Measurements from ENCODE around the gene ALPK1.
A peak's percentile ranks its signal among the peaks of the same experiment; 100 is the strongest.
"Not testable (repeated sequence)": the region's sequence is repeated elsewhere in the genome, so short reads cannot be mapped to it uniquely, and the experiment has no call there.

The ALPK1 gene

GRCh38 chr4:112279025-112279881 lies 17.9 kb upstream of the ALPK1 start:
- peak overlapping the region; percentile 90 for H3K4me3 Mint-ChIP-seq
- H3K27me3 Mint-ChIP-seq = no peaks in the 10 kb centered on the region
- ATAC-seq (ENCODE audit: low read depth) = peak; percentile 88
- peaks cover 25% of the 10 kb centered on the region for H3K36me3 Mint-ChIP-seq
- peak overlapping the region; percentile 80 for H3K27ac Mint-ChIP-seq
- DNase-seq (ENCODE audit: low spot score in 2 of 2) = peak in 1 of 2 donors; percentile 36
- peaks cover 42% of the 10 kb centered on the region for H3K4me1 Mint-ChIP-seq
- no peaks in the 10 kb centered on the region for H3K9me3 Mint-ChIP-seq

GRCh38 chr4:112279882-112280315 lies 17.3 kb upstream of the ALPK1 start:
- no peak for DNase-seq (ENCODE audit: low spot score in 2 of 2)
- Mint-ChIP-seq H3K4me1 (peaks cover 42% of the 10 kb centered on the region), H3K27me3 (no peaks in the 10 kb centered on the region), H3K4me3 (peak overlapping the region; percentile 90), H3K36me3 (peaks cover 25% of the 10 kb centered on the region), H3K9me3 (no peaks in the 10 kb centered on the region), H3K27ac (peak overlapping the region; percentile 80)
- ATAC-seq (ENCODE audit: low read depth) = no peak

GRCh38 chr4:112280386-112281056 lies 16.6 kb upstream of the ALPK1 start:
- H3K27ac Mint-ChIP-seq = peak overlapping the region; percentile 87
- ATAC-seq (ENCODE audit: low read depth) (no peak), DNase-seq (ENCODE audit: low spot score in 2 of 2) (no peak)
- H3K9me3 Mint-ChIP-seq = no peaks in the 10 kb centered on the region
- H3K36me3 Mint-ChIP-seq = peaks cover 25% of the 10 kb centered on the region
- no peaks in the 10 kb centered on the region for H3K27me3 Mint-ChIP-seq
- peaks cover 42% of the 10 kb centered on the region for H3K4me1 Mint-ChIP-seq
- peak overlapping the region; percentile 90 for H3K4me3 Mint-ChIP-seq

- DNase-seq (ENCODE audit: low spot score in 2 of 2); H3K9me3 Mint-ChIP-seq; ATAC-seq (ENCODE audit: low read depth); H3K27me3 Mint-ChIP-seq; H3K4me3 Mint-ChIP-seq: not testable (repeated sequence)
- H3K36me3 Mint-ChIP-seq = peaks cover 19% of the 10 kb centered on the region
- peak overlapping the region; percentile 87 for H3K27ac Mint-ChIP-seq
- H3K4me1 Mint-ChIP-seq = peaks cover 44% of the 10 kb centered on the region
Observed at GRCh38 chr4:112281895-112282398, 15.2 kb upstream of the ALPK1 start.

- Mint-ChIP-seq H3K4me3 (peak overlapping the region; percentile 83), H3K4me1 (peaks cover 51% of the 10 kb centered on the region), H3K36me3 (peaks cover 13% of the 10 kb centered on the region), H3K27me3 (no peaks in the 10 kb centered on the region), H3K27ac (peak overlapping the region; percentile 87), H3K9me3 (peaks cover 2% of the 10 kb centered on the region)
- ATAC-seq (ENCODE audit: low read depth) (no peak), DNase-seq (ENCODE audit: low spot score in 2 of 2) (no peak)
Observed at GRCh38 chr4:112282860-112283667, 14.1 kb upstream of the ALPK1 start.

- Mint-ChIP-seq H3K9me3 (peaks cover 2% of the 10 kb centered on the region), H3K27me3 (no peaks in the 10 kb centered on the region), H3K4me1 (peaks cover 46% of the 10 kb centered on the region), H3K4me3 (peak overlapping the region; percentile 96), H3K27ac (peak overlapping the region; percentile 97), H3K36me3 (peaks cover 13% of the 10 kb centered on the region)
- ATAC-seq (ENCODE audit: low read depth) (no peak), DNase-seq (ENCODE audit: low spot score in 2 of 2) (no peak)
Observed at GRCh38 chr4:112284166-112284565, 13.0 kb upstream of the ALPK1 start.

GRCh38 chr4:112284662-112285411 lies 12.3 kb upstream of the ALPK1 start:
- DNase-seq (ENCODE audit: low spot score in 2 of 2) (no peak), ATAC-seq (ENCODE audit: low read depth) (no peak)
- peak overlapping the region; percentile 96 for H3K4me3 Mint-ChIP-seq
- peaks cover 13% of the 10 kb centered on the region for H3K36me3 Mint-ChIP-seq
- H3K27me3 Mint-ChIP-seq = no peaks in the 10 kb centered on the region
- peak overlapping the region; percentile 97 for H3K27ac Mint-ChIP-seq
- peaks cover 2% of the 10 kb centered on the region for H3K9me3 Mint-ChIP-seq
- peaks cover 48% of the 10 kb centered on the region for H3K4me1 Mint-ChIP-seq

GRCh38 chr4:112287258-112287989 lies 9.7 kb upstream of the ALPK1 start:
- H3K27ac Mint-ChIP-seq = peak overlapping the region; percentile 97
- DNase-seq (ENCODE audit: low spot score in 2 of 2) = peak in 1 of 2 donors; percentile 16
- peak overlapping the region; percentile 96 for H3K4me3 Mint-ChIP-seq
- ATAC-seq (ENCODE audit: low read depth) = peak; percentile 28
- no peaks in the 10 kb centered on the region for H3K27me3 Mint-ChIP-seq
- peaks cover 40% of the 10 kb centered on the region for H3K4me1 Mint-ChIP-seq
- peaks cover under 1% of the 10 kb centered on the region for H3K36me3 Mint-ChIP-seq
- peaks cover 2% of the 10 kb centered on the region for H3K9me3 Mint-ChIP-seq

- Mint-ChIP-seq H3K27me3 (no peaks in the 10 kb centered on the region), H3K27ac (peak overlapping the region; percentile 97), H3K4me1 (peaks cover 35% of the 10 kb centered on the region), H3K9me3 (peaks cover 4% of the 10 kb centered on the region), H3K4me3 (peak overlapping the region; percentile 62), H3K36me3 (peaks cover 2% of the 10 kb centered on the region)
- ATAC-seq (ENCODE audit: low read depth) (peak; percentile 50), DNase-seq (ENCODE audit: low spot score in 2 of 2) (peak in 1 of 2 donors; percentile 32)
Observed at GRCh38 chr4:112288455-112288854, 8.7 kb upstream of the ALPK1 start.

- DNase-seq (ENCODE audit: low spot score in 2 of 2) (no peak), ATAC-seq (ENCODE audit: low read depth) (no peak)
- Mint-ChIP-seq H3K4me3 (peak overlapping the region; percentile 76), H3K36me3 (peaks cover 2% of the 10 kb centered on the region), H3K9me3 (peaks cover 4% of the 10 kb centered on the region), H3K4me1 (peaks cover 31% of the 10 kb centered on the region), H3K27me3 (no peaks in the 10 kb centered on the region), H3K27ac (peak overlapping the region; percentile 97)
Observed at GRCh38 chr4:112289407-112290253, 7.5 kb upstream of the ALPK1 start.

GRCh38 chr4:112290341-112290740 lies 6.8 kb upstream of the ALPK1 start:
- Mint-ChIP-seq H3K9me3 (peaks cover 4% of the 10 kb centered on the region), H3K36me3 (peaks cover 2% of the 10 kb centered on the region), H3K4me3 (no peak overlapping the region), H3K4me1 (peaks cover 31% of the 10 kb centered on the region), H3K27me3 (no peaks in the 10 kb centered on the region), H3K27ac (peak overlapping the region; percentile 97)
- no peak for ATAC-seq (ENCODE audit: low read depth)
- no peak for DNase-seq (ENCODE audit: low spot score in 2 of 2)

GRCh38 chr4:112299721-112300120 lies 2.6 kb downstream of the ALPK1 start:
- Mint-ChIP-seq H3K4me1 (peaks cover 9% of the 10 kb centered on the region), H3K4me3 (no peak overlapping the region), H3K36me3 (no peaks in the 10 kb centered on the region), H3K27ac (no peak overlapping the region), H3K27me3 (no peaks in the 10 kb centered on the region), H3K9me3 (no peaks in the 10 kb centered on the region)
- no peak for DNase-seq (ENCODE audit: low spot score in 2 of 2)
- no peak for ATAC-seq (ENCODE audit: low read depth)

Measured in memory B cell (primary cell).